Measurements from ENCODE around the gene SNRNP25.
"Not testable (repeated sequence)": the region's sequence is repeated elsewhere in the genome, so short reads cannot be mapped to it uniquely, and the experiment has no call there.

SNRNP25 gene

GRCh38 chr16:42069-42457 lies 11.6 kb upstream of the SNRNP25 start:
- H3K9me3 ChIP-seq (ENCODE audit: control extremely low read depth in 1 of 5, control insufficient read depth in 4 of 5, insufficient read depth in 2 of 5, low read depth in 1 of 5, low read length in 4 of 5): no peaks in the 10 kb centered on the region
- ChIA-PET CTCF (no interaction called here), POLR2A (no interaction called here)
- no peaks in the 10 kb centered on the region for H3K27me3 ChIP-seq (replicated peaks in 2 of 5; ENCODE audit: control insufficient read depth in 4 of 5, insufficient read depth in 5 of 5, low read length in 4 of 5)
- H3K27ac ChIP-seq (ENCODE audit: insufficient read depth in 1 of 2, low read depth in 1 of 2, low read length in 2 of 2, poor library complexity in 1 of 2, severe bottlenecking in 2 of 2): no peak overlapping the region
- H3K36me3 ChIP-seq (ENCODE audit: control insufficient read depth in 4 of 4, insufficient read depth in 4 of 4, low read length in 3 of 4): peaks cover 4 to 73% (median 34%) of the 10 kb centered on the region in 4 experiments
- WGBS (ENCODE audit: insufficient coverage): 98% methylated on average over 11 of the region's 11 CpGs
- H3K4me3 ChIP-seq (ENCODE audit: control insufficient read depth in 1 of 7, extremely low read depth in 1 of 7, insufficient read depth in 4 of 7, low read depth in 2 of 7, low read length in 6 of 7): no peak overlapping the region
- no peak for DNase-seq
- peaks cover 0 to 23% (median 7%) of the 10 kb centered on the region in 4 experiments for H3K4me1 ChIP-seq (ENCODE audit: control extremely low read depth in 1 of 4, control insufficient read depth in 4 of 4, insufficient read depth in 4 of 4, low read length in 3 of 4)

GRCh38 chr16:42691-43090 lies 10.9 kb upstream of the SNRNP25 start:
- Histone ChIP-seq H3K9me3 (ENCODE audit: control extremely low read depth in 1 of 5, control insufficient read depth in 4 of 5, insufficient read depth in 2 of 5, low read depth in 1 of 5, low read length in 4 of 5) (no peaks in the 10 kb centered on the region), H3K36me3 (ENCODE audit: control insufficient read depth in 4 of 4, insufficient read depth in 4 of 4, low read length in 3 of 4) (peaks cover 5 to 72% (median 36%) of the 10 kb centered on the region in 4 experiments), H3K4me1 (ENCODE audit: control extremely low read depth in 1 of 4, control insufficient read depth in 4 of 4, insufficient read depth in 4 of 4, low read length in 3 of 4) (peaks cover 0 to 23% (median 7%) of the 10 kb centered on the region in 4 experiments), H3K27ac (ENCODE audit: insufficient read depth in 1 of 2, low read depth in 1 of 2, low read length in 2 of 2, poor library complexity in 1 of 2, severe bottlenecking in 2 of 2) (no peak overlapping the region), H3K27me3 (replicated peaks in 2 of 5; ENCODE audit: control insufficient read depth in 4 of 5, insufficient read depth in 5 of 5, low read length in 4 of 5) (no peaks in the 10 kb centered on the region), H3K4me3 (ENCODE audit: control insufficient read depth in 1 of 7, extremely low read depth in 1 of 7, insufficient read depth in 4 of 7, low read depth in 2 of 7, low read length in 6 of 7) (no peak overlapping the region)
- WGBS (ENCODE audit: insufficient coverage): 87% methylated on average over 4 of the region's 4 CpGs
- ChIA-PET POLR2A (no interaction called here), CTCF (no interaction called here)
- no peak for DNase-seq

GRCh38 chr16:43294-43693 lies 10.3 kb upstream of the SNRNP25 start:
- ChIA-PET CTCF (interaction anchor here (1.1 kb wide), 1 partner anchor 25 kb away, joined by 4 read pairs; no protein-coding TSS in a partner anchor), POLR2A (no interaction called here)
- Histone ChIP-seq H3K27ac (ENCODE audit: insufficient read depth in 1 of 2, low read depth in 1 of 2, low read length in 2 of 2, poor library complexity in 1 of 2, severe bottlenecking in 2 of 2) (no peak overlapping the region), H3K4me1 (ENCODE audit: control extremely low read depth in 1 of 4, control insufficient read depth in 4 of 4, insufficient read depth in 4 of 4, low read length in 3 of 4) (peaks cover 0 to 21% (median 7%) of the 10 kb centered on the region in 4 experiments), H3K36me3 (ENCODE audit: control insufficient read depth in 4 of 4, insufficient read depth in 4 of 4, low read length in 3 of 4) (peaks cover 5 to 71% (median 37%) of the 10 kb centered on the region in 4 experiments), H3K27me3 (replicated peaks in 2 of 5; ENCODE audit: control insufficient read depth in 4 of 5, insufficient read depth in 5 of 5, low read length in 4 of 5) (no peaks in the 10 kb centered on the region), H3K9me3 (ENCODE audit: control extremely low read depth in 1 of 5, control insufficient read depth in 4 of 5, insufficient read depth in 2 of 5, low read depth in 1 of 5, low read length in 4 of 5) (no peaks in the 10 kb centered on the region), H3K4me3 (ENCODE audit: control insufficient read depth in 1 of 7, extremely low read depth in 1 of 7, insufficient read depth in 4 of 7, low read depth in 2 of 7, low read length in 6 of 7) (no peak overlapping the region)
- DNase-seq: no peak
- 100% methylated on average over 3 of the region's 5 CpGs for WGBS (ENCODE audit: insufficient coverage)

- Histone ChIP-seq H3K27me3 (replicated peaks in 2 of 5; ENCODE audit: control insufficient read depth in 4 of 5, insufficient read depth in 5 of 5, low read length in 4 of 5) (no peaks in the 10 kb centered on the region), H3K36me3 (ENCODE audit: control insufficient read depth in 4 of 4, insufficient read depth in 4 of 4, low read length in 3 of 4) (peaks cover 5 to 61% (median 37%) of the 10 kb centered on the region in 4 experiments), H3K27ac (ENCODE audit: insufficient read depth in 1 of 2, low read depth in 1 of 2, low read length in 2 of 2, poor library complexity in 1 of 2, severe bottlenecking in 2 of 2) (no peak overlapping the region), H3K4me1 (ENCODE audit: control extremely low read depth in 1 of 4, control insufficient read depth in 4 of 4, insufficient read depth in 4 of 4, low read length in 3 of 4) (peaks cover 0 to 8% (median 0%) of the 10 kb centered on the region in 4 experiments), H3K9me3 (ENCODE audit: control extremely low read depth in 1 of 5, control insufficient read depth in 4 of 5, insufficient read depth in 2 of 5, low read depth in 1 of 5, low read length in 4 of 5) (no peaks in the 10 kb centered on the region), H3K4me3 (ENCODE audit: control insufficient read depth in 1 of 7, extremely low read depth in 1 of 7, insufficient read depth in 4 of 7, low read depth in 2 of 7, low read length in 6 of 7) (no peak overlapping the region)
- ChIA-PET POLR2A (no interaction called here), CTCF (interaction anchor here (0.9 to 2.3 kb wide), 2 partner anchors 73 to 165 kb away, joined by 3 to 6 read pairs; no protein-coding TSS in a partner anchor)
- no peak for DNase-seq
- WGBS (ENCODE audit: insufficient coverage): 97% methylated on average over 4 of the region's 8 CpGs
Measured at GRCh38 chr16:44655-45054, 9.0 kb upstream of the SNRNP25 start.

- 93% methylated on average over 5 of the region's 5 CpGs for WGBS (ENCODE audit: insufficient coverage)
- DNase-seq: no peak
- Histone ChIP-seq H3K27ac (ENCODE audit: insufficient read depth in 1 of 2, low read depth in 1 of 2, low read length in 2 of 2, poor library complexity in 1 of 2, severe bottlenecking in 2 of 2) (no peak overlapping the region), H3K27me3 (replicated peaks in 2 of 5; ENCODE audit: control insufficient read depth in 4 of 5, insufficient read depth in 5 of 5, low read length in 4 of 5) (no peaks in the 10 kb centered on the region), H3K36me3 (ENCODE audit: control insufficient read depth in 4 of 4, insufficient read depth in 4 of 4, low read length in 3 of 4) (peaks cover 8 to 61% (median 41%) of the 10 kb centered on the region in 4 experiments), H3K4me1 (ENCODE audit: control extremely low read depth in 1 of 4, control insufficient read depth in 4 of 4, insufficient read depth in 4 of 4, low read length in 3 of 4) (peaks cover 0 to 3% (median 0%) of the 10 kb centered on the region in 4 experiments), H3K4me3 (ENCODE audit: control insufficient read depth in 1 of 7, extremely low read depth in 1 of 7, insufficient read depth in 4 of 7, low read depth in 2 of 7, low read length in 6 of 7) (no peak overlapping the region), H3K9me3 (ENCODE audit: control extremely low read depth in 1 of 5, control insufficient read depth in 4 of 5, insufficient read depth in 2 of 5, low read depth in 1 of 5, low read length in 4 of 5) (no peaks in the 10 kb centered on the region)
- ChIA-PET POLR2A (no interaction called here), CTCF (interaction anchor here (0.9 to 2.3 kb wide), 5 partner anchors 8 to 164 kb away, joined by 3 to 6 read pairs (median 4); no protein-coding TSS in a partner anchor)
Measured at GRCh38 chr16:45454-45853, 8.2 kb upstream of the SNRNP25 start.

GRCh38 chr16:46510-46909 lies 7.1 kb upstream of the SNRNP25 start:
- H3K27ac ChIP-seq (ENCODE audit: insufficient read depth in 1 of 2, low read depth in 1 of 2, low read length in 2 of 2, poor library complexity in 1 of 2, severe bottlenecking in 2 of 2); H3K4me1 ChIP-seq (ENCODE audit: control extremely low read depth in 1 of 4, control insufficient read depth in 4 of 4, insufficient read depth in 4 of 4, low read length in 3 of 4); H3K27me3 ChIP-seq (replicated peaks in 2 of 5; ENCODE audit: control insufficient read depth in 4 of 5, insufficient read depth in 5 of 5, low read length in 4 of 5); POLR2A ChIA-PET; H3K4me3 ChIP-seq (ENCODE audit: control insufficient read depth in 1 of 7, extremely low read depth in 1 of 7, insufficient read depth in 4 of 7, low read depth in 2 of 7, low read length in 6 of 7); H3K9me3 ChIP-seq (ENCODE audit: control extremely low read depth in 1 of 5, control insufficient read depth in 4 of 5, insufficient read depth in 2 of 5, low read depth in 1 of 5, low read length in 4 of 5); DNase-seq: not testable (repeated sequence)
- peaks cover 11 to 62% (median 44%) of the 10 kb centered on the region in 4 experiments for H3K36me3 ChIP-seq (ENCODE audit: control insufficient read depth in 4 of 4, insufficient read depth in 4 of 4, low read length in 3 of 4)
- CTCF ChIA-PET: interaction anchor here (0.8 to 2.3 kb wide), 6 partner anchors 9 to 71 kb away, joined by 3 to 6 read pairs (median 4); no protein-coding TSS in a partner anchor
- WGBS (ENCODE audit: insufficient coverage): 100% methylated on average over 1 of the region's 7 CpGs

GRCh38 chr16:47234-47633 lies 6.4 kb upstream of the SNRNP25 start:
- POLR2A ChIA-PET: no interaction called here
- H3K4me1 ChIP-seq (ENCODE audit: control extremely low read depth in 1 of 4, control insufficient read depth in 4 of 4, insufficient read depth in 4 of 4, low read length in 3 of 4): peaks cover 2 to 14% (median 3%) of the 10 kb centered on the region in 4 experiments
- H3K9me3 ChIP-seq (ENCODE audit: control extremely low read depth in 1 of 5, control insufficient read depth in 4 of 5, insufficient read depth in 2 of 5, low read depth in 1 of 5, low read length in 4 of 5): no peaks in the 10 kb centered on the region
- no peak for DNase-seq
- CTCF ChIA-PET: interaction anchor here (1.1 to 1.3 kb wide), 3 partner anchors 11 to 70 kb away, joined by 3 read pairs; no protein-coding TSS in a partner anchor
- 100% methylated on average over 3 of the region's 7 CpGs for WGBS (ENCODE audit: insufficient coverage)
- no peaks in the 10 kb centered on the region for H3K27me3 ChIP-seq (replicated peaks in 2 of 5; ENCODE audit: control insufficient read depth in 4 of 5, insufficient read depth in 5 of 5, low read length in 4 of 5)
- H3K27ac ChIP-seq (ENCODE audit: insufficient read depth in 1 of 2, low read depth in 1 of 2, low read length in 2 of 2, poor library complexity in 1 of 2, severe bottlenecking in 2 of 2): no peak overlapping the region
- H3K4me3 ChIP-seq (ENCODE audit: control insufficient read depth in 1 of 7, extremely low read depth in 1 of 7, insufficient read depth in 4 of 7, low read depth in 2 of 7, low read length in 6 of 7): no peak overlapping the region
- peaks cover 11 to 55% (median 41%) of the 10 kb centered on the region in 4 experiments for H3K36me3 ChIP-seq (ENCODE audit: control insufficient read depth in 4 of 4, insufficient read depth in 4 of 4, low read length in 3 of 4)

All from common myeloid progenitor, CD34-positive (primary cell).